NCI-H146 (cell line): ENCODE results near the gene PYGB.
"Not testable (repeated sequence)": the region's sequence is repeated elsewhere in the genome, so short reads cannot be mapped to it uniquely, and the experiment has no call there.

Experiments used
- DNase-seq: peaks from one replicate; lab custom pipeline; 2025; lab: John Stamatoyannopoulos, UW

Gene PYGB

GRCh38 chr20:25296094-25297093, 48.5 kb downstream of the PYGB start:
- peak; percentile 44 for DNase-seq

GRCh38 chr20:25297141-25297905, 49.4 kb downstream of the PYGB start:
- DNase-seq: peak; percentile 76

DNA sequence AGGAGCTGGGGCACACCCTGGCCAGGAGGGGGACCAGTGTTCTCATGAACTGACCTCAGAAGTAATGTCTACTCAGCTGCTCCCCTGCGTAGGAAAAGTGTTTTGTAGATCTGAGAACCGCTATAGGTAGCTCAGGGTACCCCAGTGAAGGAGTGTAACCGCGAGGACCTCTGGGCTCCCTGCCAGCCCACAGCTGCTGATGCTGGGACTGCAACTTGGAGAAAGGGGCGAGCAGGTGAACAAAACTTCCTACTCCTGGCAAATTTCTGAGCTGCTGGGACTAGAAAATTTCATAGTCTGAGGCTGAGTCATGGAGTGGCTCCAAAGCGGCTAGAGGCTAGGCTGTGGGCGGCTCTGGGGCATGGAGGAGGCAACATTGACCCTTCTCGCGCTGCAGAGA, 51.9 kb downstream of the PYGB start:
- no peak for DNase-seq

DNA sequence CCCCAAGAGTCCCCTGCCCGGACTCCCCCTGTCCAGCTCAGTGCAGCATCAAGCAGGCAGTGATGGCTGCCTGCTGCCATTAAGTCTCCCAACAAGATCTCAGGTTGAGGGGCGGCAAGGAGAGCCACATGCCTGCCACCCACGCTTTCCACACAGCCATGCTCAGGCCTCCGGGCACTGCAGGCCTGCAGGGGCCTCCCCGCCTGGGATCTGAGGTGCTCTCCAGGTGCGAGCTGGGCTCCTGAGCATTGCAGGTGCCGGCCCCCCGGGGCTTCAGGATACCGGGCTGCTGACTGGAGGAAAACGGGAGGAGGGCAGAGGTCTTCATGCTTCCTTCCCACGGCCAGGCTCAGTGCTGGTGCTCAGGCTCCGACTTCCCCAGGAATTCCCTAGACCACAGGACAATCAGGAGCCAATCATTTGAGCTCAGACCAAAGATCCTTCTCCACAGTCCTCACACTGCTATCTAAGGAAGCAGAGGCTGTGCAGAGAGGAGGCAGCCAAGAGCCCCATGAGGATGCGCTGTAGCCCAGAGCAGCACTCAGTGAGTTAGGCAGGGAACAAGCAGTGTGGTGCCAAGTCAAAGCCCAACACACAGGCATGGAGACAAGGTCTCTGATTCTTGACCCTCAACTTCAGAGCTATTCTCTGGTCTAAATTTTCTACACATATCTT, 52.7 kb downstream of the PYGB start:
- peak; percentile 76 for DNase-seq

DNA sequence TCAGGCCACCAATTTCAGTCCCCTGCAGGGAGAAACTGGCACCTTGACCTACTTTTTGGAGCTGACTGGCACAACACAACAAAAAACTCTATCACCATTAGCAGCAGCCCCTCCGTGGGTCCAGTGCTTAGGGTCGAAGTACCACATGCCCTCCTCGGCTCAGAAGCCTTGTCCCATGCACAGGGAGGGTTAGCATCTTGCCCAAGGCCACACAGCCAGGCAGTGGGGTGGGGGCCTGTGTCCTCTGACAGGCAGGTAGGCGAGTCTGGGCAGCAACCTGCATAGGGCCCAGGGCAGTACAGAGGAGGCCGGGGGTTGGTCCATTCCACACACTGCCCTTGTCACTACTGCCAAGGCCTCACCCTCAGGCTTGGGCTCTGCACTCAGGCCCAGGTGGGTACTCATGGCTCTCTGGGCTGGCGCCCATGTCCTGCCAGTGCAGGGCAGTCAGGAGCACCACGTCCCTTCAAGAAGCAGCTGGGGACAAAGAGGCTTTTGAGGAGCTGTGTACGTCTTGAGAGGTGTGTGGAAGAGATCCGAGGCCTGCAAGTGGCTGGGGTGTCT, 53.6 kb downstream of the PYGB start:
- DNase-seq: no peak

DNA sequence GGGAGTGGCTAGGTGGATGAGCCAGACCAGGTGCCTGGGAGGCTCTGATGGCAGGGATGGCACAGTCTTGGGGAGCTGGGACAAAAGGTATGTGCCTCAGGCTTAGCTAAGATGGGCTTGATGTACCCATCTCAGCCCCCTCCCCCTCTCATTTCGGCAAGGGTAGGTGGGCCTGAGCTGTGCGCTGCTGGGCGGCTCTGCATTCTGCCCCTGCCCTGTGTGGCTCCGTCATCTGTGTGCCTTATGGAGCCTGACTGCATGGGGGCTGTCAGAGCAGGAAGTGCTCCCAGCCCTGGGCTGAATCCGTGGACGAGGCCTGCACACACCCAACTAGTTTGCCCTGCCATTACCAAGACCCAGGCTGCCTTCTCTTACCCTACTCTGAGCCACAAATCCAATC, 54.7 kb downstream of the PYGB start:
- no peak for DNase-seq

DNA sequence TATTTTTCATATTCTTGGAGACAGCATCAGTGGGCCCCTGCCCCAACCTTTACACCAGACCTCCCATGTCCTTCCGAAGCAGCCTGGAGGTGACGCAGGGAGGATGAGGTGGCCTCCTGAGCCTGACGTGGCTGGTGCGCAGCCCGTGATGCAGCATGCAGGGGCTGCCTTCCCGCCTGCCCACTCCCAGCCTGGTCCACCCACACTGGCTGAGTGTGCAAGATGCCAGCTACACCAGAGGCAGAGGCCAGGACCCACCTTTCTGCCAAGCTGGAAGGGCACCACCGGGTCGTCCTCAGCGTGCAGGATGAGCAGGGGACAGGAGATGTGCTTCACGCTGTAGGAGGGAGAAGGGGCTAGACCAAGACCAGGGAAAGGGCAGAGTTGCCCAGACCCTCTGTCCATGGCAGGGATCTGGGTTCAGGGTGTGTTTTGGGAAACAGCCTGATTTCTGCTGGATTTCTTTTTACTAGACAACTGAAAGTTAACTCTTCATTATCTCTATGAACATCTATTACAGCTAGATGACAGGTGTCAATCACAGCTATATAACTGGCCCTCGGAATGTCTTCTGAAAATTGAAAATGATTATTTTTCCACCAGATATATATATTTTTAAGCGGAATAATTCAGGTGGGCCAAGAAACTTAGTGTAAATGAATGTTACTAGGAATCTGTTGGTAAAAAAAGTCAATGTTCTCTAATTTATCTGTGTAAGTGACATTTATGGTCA, 55.6 kb downstream of the PYGB start:
- DNase-seq: no peak

DNA sequence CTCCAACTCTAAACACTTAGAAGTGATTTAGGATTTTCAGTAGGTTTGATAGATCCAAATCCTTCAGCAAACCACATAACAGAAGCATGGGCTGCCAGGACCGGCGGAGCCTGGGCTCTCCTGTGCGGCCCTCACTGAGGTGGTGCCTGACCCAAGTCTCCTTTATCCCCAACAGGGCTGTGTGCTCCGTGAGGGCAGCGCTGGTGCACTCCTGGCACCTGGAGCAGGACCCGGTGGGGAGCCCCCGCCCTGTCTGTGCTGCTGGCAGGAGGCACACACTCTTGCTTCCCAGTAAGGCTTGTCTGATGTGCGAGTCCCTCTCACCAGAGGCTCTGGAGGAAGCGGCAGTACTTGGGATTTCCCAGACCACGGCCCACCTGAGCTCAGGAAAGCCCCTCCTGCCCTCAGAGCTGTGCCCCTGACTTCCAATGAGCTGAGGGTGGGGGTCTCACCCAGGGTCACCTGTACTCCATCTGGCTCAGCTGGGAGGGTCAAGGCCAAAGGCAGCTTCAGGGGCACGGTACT, 56.2 kb downstream of the PYGB start:
- DNase-seq: no peak

DNA sequence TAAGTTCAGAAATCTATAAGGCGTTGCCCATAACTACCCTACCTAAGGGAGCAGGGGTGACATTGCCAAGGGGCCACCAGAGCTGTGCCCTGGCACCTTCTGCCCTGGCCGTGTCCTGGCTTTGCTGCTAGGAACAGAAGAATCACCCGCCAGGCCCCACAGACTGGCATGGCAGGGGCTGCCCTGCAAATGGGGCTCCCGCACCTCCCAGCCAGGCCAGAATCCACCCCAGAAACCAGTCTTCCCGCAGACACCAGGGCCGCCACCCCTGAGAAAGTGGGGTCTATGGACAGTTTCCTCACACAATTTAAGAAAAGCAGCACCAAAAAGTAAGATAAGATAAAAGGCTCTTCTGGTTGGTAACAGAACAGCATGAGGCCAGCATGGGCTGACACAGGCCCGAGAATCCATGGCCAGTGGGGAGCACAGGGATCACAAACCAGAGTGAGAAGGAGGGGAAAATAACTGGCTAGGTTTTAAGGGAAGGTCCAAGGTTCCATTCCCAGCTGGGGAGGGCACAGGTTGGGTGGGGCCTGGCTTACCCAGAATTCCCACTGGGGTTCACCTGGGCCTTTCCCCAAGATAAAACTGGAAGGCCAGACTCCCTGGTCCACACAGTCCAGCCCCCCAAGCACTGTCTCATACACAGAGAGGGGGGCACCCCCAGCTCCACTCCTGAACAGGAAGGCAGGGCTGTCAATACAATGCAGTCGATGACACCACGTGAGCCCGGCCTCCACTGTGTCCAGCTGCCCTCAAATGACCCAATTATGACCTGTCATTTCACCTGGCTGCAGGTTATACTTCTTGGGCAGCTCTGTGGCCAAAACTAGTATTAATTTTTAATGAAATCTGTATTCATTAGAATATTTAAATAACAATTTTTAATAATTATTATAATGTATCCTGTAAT, 59.4 kb downstream of the PYGB start:
- DNase-seq: no peak

DNA sequence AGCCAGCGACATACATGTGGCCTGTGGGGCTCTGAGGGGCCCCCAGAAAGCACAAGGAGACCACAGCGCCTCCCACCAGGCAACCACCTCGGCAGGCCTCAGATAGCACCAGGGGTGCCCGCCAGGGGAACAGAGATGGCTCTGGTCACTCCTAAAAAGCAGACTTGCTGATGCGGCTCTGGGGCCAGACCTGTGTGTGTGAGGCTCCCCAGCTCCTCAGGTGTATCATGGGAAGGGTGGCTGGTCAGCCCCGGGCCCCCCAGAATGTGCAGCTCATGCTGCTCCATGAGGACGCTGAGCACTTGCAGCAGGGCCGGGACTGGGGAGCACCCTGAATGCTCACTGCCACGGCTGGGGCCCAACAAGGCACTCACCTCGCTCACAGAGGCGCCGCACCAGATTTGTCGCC, 60.2 kb downstream of the PYGB start:
- no peak for DNase-seq

GRCh38 chr20:25308671-25309394, 60.9 kb downstream of the PYGB start:
- DNase-seq: no peak

DNA sequence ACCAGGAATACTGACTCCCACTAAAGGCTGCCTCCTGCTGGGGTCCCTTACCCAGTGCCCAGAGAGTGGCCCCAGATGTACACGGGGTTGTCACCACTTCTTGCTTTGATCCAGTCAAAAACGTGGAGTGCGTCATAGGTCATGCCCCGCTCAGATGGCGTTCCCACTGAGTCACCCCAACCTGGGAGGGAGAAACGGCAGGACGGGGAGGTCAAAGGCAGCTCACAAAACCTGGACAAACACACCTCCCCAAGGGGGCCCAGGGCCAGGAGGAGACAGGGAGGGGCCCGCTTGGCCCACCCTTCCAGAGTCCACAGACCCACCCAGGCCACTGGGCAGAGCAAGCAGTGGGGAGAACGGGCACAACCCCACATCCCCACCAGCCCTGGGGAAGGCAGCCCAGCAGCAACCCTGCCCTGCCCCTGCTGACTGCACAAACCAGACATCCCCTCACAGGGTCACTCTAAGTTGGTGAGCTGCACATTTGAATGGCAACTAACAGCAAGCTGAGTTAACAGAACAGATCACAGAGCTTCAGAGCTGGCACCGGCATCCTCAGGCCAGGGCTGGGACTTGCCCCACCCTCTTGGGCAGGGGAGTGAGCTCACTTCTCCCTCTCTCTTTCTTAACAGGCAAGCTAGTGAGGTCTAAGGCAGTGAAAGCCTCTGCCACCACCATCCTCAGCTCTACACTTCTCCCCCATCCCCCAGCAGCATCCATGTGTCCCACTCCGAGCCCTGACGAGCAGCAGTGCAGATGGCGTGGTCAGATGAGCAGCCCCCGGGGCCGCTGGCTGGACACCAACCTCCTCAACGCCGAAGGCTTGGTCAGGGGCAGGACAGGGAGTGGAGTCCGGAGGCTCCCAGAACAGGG, 61.7 kb downstream of the PYGB start:
- no peak for DNase-seq

DNA sequence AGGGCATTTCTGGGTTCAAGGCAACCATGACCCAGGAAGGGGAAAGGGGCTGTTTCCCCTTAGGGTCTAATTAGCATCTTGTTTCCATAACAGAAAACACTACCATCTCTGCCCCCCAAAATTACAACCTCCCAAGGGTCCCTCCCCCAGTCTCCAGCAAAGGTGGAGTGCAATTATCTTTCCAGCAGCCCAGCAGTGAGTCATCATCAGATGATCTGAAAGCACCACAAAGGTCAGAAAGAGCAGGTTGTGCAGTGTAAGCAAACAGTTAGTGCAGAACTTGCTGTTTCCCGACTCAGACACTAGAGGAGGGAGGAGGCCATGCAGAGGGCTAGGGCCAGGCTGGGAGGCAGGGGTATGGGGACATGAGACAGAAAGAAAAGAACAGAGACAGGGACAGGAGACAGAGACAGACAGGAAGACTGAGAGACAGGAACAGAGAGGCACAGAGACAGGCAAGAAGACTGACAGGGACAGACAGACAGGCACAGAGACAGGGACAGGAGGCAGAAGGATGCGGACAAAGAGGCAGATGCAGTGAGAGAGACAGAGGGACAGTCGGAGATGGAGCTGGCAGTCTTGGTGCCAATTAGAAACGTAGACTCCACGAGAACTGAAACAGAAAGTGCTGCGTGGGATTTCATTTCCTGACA, 62.5 kb downstream of the PYGB start:
- DNase-seq: peak; percentile 67

- DNase-seq: no peak
These were observed 63.2 kb downstream of the PYGB start for GRCh38 chr20:25310921-25311728.

DNA sequence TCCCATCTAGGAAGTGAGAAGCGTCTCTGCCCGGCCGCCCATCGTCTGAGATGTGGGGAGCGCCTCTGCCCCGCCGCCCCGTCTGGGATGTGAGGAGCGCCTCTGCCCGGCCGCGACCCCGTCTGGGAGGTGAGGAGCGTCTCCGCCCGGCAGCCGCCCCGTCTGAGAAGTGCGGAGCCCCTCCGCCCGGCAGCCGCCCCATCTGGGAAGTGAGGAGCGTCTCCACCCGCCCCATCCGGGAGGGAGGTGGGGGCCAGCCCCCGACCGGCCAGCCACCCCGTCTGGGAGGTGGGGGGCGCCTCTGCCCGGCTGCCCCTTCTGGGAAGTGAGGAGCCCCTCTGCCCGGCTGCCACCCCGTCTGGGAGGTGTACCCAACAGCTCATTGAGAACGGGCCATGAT, 64.8 kb downstream of the PYGB start:
- not testable (repeated sequence) for DNase-seq

GRCh38 chr20:25313593-25313992, 65.7 kb downstream of the PYGB start:
- DNase-seq: no peak
